ENCODE measurements around the gene DCAF7.

DCAF7 gene

GRCh38 chr17:63634163-63634562 lies 83.9 kb downstream of the DCAF7 start:
- no peak for DNase-seq

- no peak for DNase-seq
These were observed 84.5 kb downstream of the DCAF7 start for GRCh38 chr17:63634816-63635215.

DNA sequence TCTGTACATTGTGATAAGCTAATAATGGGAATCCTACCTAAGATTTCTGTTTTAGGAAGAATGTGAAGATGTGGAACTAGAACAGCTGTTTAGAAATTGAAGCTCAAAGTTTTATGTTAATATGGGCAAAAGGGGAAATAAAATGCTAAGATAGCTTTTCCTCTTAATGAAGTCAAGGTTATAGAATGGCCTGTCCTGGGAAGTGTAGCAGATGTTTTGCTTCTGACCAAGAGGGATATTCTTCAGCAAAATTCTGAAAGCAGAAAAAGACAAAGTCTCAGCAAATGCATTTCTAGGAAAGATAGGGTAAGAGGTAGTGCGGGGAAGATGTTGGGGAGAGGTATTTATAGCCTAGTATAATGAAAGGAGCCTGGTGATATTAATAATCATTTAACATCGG lies 85.0 kb downstream of the DCAF7 start:
- DNase-seq, result no peak

DNA sequence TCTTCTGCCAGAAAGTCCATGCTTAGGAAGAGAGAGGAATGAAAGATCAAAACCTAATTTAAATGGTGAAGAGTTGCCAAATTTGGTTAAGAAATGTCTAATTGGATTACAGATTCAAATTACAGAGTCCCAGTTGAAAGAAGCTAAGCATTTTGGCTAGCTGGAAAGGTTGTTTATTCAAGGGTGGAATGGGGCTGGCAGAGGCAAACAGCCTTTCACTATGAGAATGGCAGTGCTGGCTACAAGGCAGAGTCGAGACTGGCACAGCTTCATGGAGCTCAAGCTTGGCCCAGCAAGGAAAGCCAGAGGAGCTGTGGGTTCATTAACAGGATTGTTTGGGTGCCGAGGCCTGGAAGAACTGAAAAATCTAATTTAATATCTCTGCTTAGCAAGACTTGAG lies 85.5 kb downstream of the DCAF7 start:
- DNase-seq, result no peak

GRCh38 chr17:63639125-63639524 lies 88.8 kb downstream of the DCAF7 start:
- DNase-seq, result no peak

DNA sequence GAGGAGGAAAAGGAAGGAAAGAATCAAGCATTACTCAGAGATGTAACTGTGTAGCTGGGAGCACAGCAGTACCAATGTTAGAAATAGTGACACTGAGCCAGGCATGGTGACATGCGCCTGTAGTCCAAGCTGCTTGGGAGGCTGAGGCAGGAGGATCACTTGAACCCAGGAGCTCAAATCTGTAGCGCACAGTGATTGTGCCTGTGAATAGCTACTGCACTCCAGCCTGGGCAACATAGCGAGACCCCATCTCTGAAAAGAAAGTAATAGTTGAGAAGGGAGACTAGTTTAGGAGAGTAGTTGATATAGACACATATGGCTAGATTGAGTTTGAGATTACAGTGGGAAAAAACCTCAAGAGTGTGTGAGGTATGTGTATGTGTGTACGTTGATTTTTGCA lies 89.8 kb downstream of the DCAF7 start:
- DNase-seq, result no peak

GRCh38 chr17:63641692-63642448 lies 91.6 kb downstream of the DCAF7 start:
- DNase-seq, result no peak

Measured in NCI-H1105 (cell line).